NCI-H748 treated with DMSO at 0.1 percent for 48 hours (cell line): ENCODE data around the gene GPR17.

Experiments
- DNase-seq: peaks from one replicate; lab custom pipeline; 2025; lab: John Stamatoyannopoulos, UW

GPR17 gene

GRCh38 chr2:127641846-127642507 is 4.0 kb upstream of the GPR17 start:
- no peak for DNase-seq

GRCh38 chr2:127642706-127643438 is 3.1 kb upstream of the GPR17 start:
- DNase-seq, result no peak

DNA sequence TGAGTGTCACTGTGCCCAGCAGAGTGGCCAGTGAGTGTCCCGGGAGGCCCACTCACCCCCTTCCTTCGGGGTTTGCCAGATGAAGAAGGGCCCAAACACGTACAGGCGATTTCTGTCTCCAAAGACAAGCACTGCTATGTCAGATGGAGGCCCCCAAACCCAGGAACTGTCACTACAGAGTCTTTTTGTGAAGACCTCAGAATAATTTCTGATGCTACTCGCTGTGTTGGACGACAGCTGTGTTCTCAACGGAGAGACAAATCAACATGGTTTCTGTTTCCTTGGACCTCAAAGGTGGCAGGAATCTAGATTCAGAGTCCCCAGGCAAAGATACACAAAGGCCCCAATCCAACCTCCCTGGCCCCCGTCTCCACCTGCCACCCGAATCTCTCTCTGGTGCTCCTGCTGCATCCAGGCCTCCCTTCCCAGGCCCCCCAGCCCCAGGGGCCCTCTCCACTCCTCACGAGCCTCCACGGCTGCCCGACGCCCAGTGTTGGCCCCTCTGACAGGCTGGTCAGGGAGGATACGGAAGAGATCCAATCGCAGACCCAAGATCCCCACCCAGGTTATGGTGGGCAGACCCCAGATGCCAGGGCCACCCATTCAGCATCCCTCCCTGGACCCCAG is 2.4 kb upstream of the GPR17 start:
- DNase-seq, result no peak

- DNase-seq, result no peak
Observed at GRCh38 chr2:127644066-127645025, 1.6 kb upstream of the GPR17 start.

DNA sequence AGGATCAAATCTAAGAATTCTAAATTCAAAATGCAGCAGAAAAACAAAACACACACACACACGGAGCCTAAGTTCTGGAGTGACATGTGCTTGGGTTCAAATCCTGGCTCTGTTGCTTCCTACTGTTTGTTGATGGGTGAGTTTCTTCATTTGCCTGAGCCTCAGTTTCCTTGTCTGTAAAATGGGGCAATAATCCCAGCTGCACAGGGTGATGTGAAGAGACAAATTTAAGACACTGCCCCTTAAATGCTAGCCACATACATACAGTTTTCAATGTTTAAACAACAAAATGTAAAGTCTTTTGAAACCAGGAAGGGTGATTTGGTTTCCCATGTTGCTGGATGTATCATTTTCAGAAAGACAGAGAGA is 943 bp upstream of the GPR17 start:
- no peak for DNase-seq

DNA sequence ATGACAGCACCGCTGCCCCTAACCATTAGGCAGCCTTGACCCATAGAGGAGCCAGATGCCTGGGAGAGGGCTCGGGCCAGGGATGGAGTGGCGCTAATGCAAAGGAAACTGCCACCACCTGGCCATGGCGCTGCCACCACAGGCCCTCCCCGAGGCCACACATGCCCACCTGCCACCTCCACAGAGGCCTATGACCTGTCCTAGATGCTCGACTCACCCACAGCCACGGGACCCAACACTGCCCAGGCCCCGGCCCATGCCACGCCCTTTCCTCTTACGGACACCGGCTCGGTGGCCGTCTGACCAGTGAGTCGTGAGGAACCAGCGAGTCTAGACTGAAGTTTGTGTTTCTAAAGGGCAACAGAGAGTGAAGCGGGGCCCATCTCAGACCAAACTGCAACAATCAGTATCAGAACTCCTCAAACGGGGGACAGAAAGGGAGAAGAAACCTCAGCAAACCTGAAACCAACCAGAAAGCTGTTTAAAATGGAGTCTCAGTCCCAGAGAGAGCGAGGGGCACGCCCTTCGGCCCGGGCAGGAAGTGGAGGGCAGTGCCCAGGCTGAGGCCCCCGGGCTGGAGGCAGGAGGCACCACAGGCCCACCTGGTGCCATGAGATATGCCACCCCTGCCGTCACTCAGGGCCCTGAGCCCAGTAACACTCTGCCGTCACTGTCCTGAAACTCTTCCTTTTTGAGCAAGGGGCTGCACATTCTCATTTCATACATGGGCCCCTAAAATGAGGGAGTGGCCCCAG is 711 bp downstream of the GPR17 start:
- no peak for DNase-seq

GRCh38 chr2:127647242-127648190 is 1.6 kb downstream of the GPR17 start:
- DNase-seq, result no peak

DNA sequence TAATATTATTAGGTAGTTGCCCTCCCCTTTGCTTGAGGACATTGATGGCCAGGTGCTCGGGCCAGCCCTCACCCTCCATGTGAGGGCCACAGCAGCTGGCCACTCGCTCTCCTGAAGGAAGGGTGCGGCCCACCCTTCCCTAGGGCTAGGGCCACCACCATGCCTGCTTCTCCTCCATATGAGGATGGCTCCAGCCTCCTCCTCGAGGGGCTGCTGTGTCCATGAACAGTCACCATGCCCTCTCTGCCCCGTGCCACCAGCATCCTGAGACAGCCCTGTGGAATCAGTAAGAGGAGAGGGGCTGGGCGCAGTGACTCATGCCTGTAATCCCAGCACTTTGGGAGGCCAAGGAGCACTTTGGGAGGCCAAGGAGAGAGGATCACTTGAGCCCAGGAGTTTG is 2.4 kb downstream of the GPR17 start:
- no peak for DNase-seq

DNA sequence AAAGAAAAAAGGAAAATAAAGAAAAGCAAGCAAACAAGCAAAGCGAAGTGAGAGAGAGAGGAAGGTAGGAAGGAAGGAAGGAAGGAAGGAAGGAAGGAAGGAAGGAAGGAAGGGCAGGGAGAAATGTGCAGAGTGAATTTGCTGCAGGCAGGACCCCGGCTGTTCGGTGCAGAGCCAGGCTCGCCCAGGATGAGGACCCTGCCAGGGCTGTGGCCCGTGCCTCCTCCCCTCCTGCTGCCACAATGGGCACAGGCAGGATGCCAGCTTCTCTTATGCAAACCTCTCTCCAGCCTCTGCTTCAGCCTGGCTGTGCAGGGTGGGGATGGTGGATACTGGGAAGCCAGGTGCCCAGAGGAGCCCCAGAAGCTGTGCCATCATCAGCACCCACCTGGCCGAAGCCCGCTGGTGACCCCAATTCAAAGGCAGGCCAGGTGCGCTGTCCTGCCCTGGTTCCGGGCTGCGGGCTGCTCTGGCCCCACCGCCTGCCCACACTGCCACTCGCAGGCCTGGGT is 3.2 kb downstream of the GPR17 start:
- no peak for DNase-seq

DNA sequence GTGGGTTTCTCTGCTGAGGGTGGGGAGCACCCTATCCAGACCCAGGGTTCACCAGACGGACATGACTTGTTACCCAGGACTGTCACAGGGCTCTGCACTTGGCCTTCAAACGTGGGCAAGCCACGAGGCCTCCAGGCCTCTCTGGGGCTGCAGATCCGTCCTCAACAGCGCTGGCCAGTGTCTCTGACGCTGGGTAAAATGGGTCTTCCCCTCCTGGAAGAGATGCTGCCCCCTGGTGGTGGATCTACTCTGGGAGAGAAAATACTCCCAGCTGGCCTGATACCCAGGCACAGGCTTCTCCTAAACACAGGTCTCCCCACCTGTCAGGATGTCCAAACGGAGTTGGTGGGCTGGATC is 3.7 kb downstream of the GPR17 start:
- peak; percentile 12 for DNase-seq

- no peak for DNase-seq
Observed at GRCh38 chr2:127650041-127650784, 4.3 kb downstream of the GPR17 start.

- DNase-seq, result no peak
Observed at GRCh38 chr2:127650785-127651380, 4.9 kb downstream of the GPR17 start.

- DNase-seq, result no peak
Observed at GRCh38 chr2:127651381-127651809, 5.4 kb downstream of the GPR17 start.

DNA sequence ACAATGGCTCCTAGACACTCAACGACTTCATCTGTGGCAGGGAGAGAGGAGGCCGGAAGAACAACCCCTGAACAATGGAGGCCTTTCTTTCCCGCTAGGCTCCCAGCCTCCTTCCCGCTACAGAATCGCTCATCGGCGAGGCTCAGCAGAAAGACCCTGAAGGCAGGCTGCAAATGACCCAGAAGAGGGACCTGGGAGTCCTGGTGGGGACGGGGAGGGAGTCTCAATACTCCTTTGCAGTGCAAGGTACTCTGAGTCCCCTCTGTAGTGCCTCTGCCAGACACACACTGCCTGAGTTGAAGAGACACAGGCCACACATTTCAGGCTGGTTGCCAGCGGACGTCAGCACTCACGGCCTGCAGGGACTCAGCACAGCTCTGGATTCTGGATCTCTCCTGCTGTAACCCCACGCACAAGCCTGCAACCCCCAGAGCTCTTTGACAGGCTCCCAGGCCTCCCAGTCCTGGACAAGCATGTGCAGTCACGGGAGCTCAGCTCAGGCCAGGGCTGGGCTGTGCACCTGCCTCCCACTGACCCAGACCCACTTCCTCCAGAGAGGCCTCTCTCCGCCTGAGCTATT is 6.1 kb downstream of the GPR17 start:
- no peak for DNase-seq

- DNase-seq, result no peak
Observed at GRCh38 chr2:127652786-127653357, 6.9 kb downstream of the GPR17 start.

GRCh38 chr2:127653421-127654083 is 7.6 kb downstream of the GPR17 start:
- DNase-seq, result no peak

- no peak for DNase-seq
Observed at GRCh38 chr2:127654084-127654837, 8.3 kb downstream of the GPR17 start.
